CD4-positive, alpha-beta T cell (primary cell): ENCODE measurements around the gene SPINT1. TPM values are rescaled to one million over a fixed set of nuclear protein-coding genes. Genes with fewer than 3 reads are reported as not detected.

Experiments used
- ATAC-seq: fragments of 200-7000 bp; cut with Tn5 transposase; one replicate; pipeline ENCODE4 v1.10.0; 2022; ENCODE audit warnings: mild to moderate bottlenecking; ENCODE audit not compliant: poor library complexity
- CTCF ChIA-PET: fragments of 350-600 bp; sonication (Branson Sonifier 250); formaldehyde crosslinking; loops from one replicate; lab custom pipeline; 2021; ENCODE audit warnings: antibody characterized with exemption, inconsistent platforms; lab: Charles Lee
- POLR2A ChIA-PET: fragments of 350-600 bp; sonication (Branson Sonifier 250); formaldehyde crosslinking; loops from one replicate; lab custom pipeline; 2021; ENCODE audit warnings: antibody characterized with exemption, inconsistent platforms; lab: Charles Lee
- DNase-seq, 14 experiments: peaks; one replicate each; pipeline ENCODE4 v3.0.0-alpha.2; 2013 to 2020; ENCODE audit warnings: mixed read lengths in 2 of 14
- H3K27ac ChIP-seq, 2 donors: one replicate each; pipeline versions ENCODE4 v1.5.1 to v1.7.0; 2013; ENCODE audit warnings: low read length in 2 of 2, low read depth in 1 of 2, mild to moderate bottlenecking in 1 of 2
- H3K27me3 ChIP-seq, 2 experiments: 1 replicate in 1 of 2; 2 replicates in 1 of 2; pipeline versions ENCODE4 v1.6.1 to v1.7.0; 2013; ENCODE audit warnings: low read length in 2 of 2, control low read depth in 1 of 2, mild to moderate bottlenecking in 1 of 2, moderate library complexity in 1 of 2; ENCODE audit not compliant: insufficient read depth in 2 of 2, control insufficient read depth in 1 of 2
- H3K36me3 ChIP-seq: one replicate; pipeline ENCODE4 v1.6.1; 2013; ENCODE audit warnings: low read length, control low read depth; ENCODE audit not compliant: insufficient read depth
- H3K4me1 ChIP-seq: one replicate; pipeline ENCODE4 v1.6.1; 2013; ENCODE audit warnings: low read length, control low read depth; ENCODE audit not compliant: insufficient read depth
- H3K4me3 ChIP-seq: one replicate; pipeline ENCODE4 v1.5.1; 2013; ENCODE audit warnings: mild to moderate bottlenecking, low read length, moderate library complexity
- H3K9me3 ChIP-seq, 2 experiments: 1 replicate in 1 of 2; 2 replicates in 1 of 2; pipeline versions ENCODE4 v1.6.1 to v1.7.0; 2013; ENCODE audit warnings: low read length in 2 of 2, mild to moderate bottlenecking in 2 of 2, control low read depth in 1 of 2, moderate library complexity in 1 of 2; ENCODE audit not compliant: control insufficient read depth in 1 of 2, insufficient read depth in 1 of 2
- H3K27ac Mint-ChIP-seq: one replicate; pipeline ENCODE4 v1.8.0; 2020; ENCODE audit warnings: mixed read lengths
- H3K27me3 Mint-ChIP-seq: one replicate; pipeline ENCODE4 v1.8.0; 2021; ENCODE audit warnings: mixed read lengths
- H3K36me3 Mint-ChIP-seq: one replicate; pipeline ENCODE4 v1.8.0; 2021; ENCODE audit warnings: low read depth, mixed read lengths
- H3K4me1 Mint-ChIP-seq: one replicate; pipeline ENCODE4 v1.8.0; 2021; ENCODE audit warnings: low read depth, mixed read lengths
- H3K4me3 Mint-ChIP-seq: one replicate; pipeline ENCODE4 v1.8.0; 2020; ENCODE audit warnings: mild to moderate bottlenecking, mixed read lengths
- H3K9me3 Mint-ChIP-seq: one replicate; pipeline ENCODE4 v1.8.0; 2020; ENCODE audit warnings: mixed read lengths
- CTCF ChIP-seq: fragments of 200-600 bp; IDR thresholded peaks from one replicate; pipeline ENCODE4 v1.8.0; 2022; ENCODE audit warnings: antibody characterized with exemption, mild to moderate bottlenecking
- intact Hi-C, 2 experiments: fragments of 100-400 bp; cut with DNase I in 1 of 2; cut with micrococcal nuclease in 1 of 2; formaldehyde crosslinking; loops; one replicate each; pipeline versions ENCODE4 v1.15.1 to v1.9.0; 2023 to 2025; cut with DNase I, micrococcal nuclease
- total RNA-seq, 174 experiments: library from RNA in 2 of 174; stranded (reverse) in 2 of 174; gene quantifications; one replicate each; pipeline ENCODE4 v1.2.3 and lab custom pipeline; 2021 to 2026

SPINT1 gene
- total RNA-seq, 2 experiments from 2014 or later = 1.0 to 1.6 TPM

- Mint-ChIP-seq H3K9me3 (no peaks in the 10 kb centered on the region), H3K27ac (no peak overlapping the region), H3K4me1 (peaks cover 28% of the 10 kb centered on the region), H3K4me3 (no peak overlapping the region), H3K36me3 (peaks cover 38% of the 10 kb centered on the region), H3K27me3 (no peaks in the 10 kb centered on the region)
- TF ChIP-seq CTCF = no peak
- peaks cover 2% of the 10 kb centered on the region for H3K4me1 ChIP-seq
- no peaks in the 10 kb centered on the region for H3K9me3 ChIP-seq
- no peak overlapping the region for H3K27ac ChIP-seq
- no peak overlapping the region for H3K4me3 ChIP-seq
- POLR2A ChIA-PET = no interaction called here
- DNase-seq (no peak), ATAC-seq (no peak)
- H3K36me3 ChIP-seq = peaks cover 17% of the 10 kb centered on the region
- no peaks in the 10 kb centered on the region for H3K27me3 ChIP-seq
- intact Hi-C loops = no loop called here
- CTCF ChIA-PET = no interaction called here
Observed at GRCh38 chr15:40799523-40799922, 44.3 kb upstream of the SPINT1 start.

DNA sequence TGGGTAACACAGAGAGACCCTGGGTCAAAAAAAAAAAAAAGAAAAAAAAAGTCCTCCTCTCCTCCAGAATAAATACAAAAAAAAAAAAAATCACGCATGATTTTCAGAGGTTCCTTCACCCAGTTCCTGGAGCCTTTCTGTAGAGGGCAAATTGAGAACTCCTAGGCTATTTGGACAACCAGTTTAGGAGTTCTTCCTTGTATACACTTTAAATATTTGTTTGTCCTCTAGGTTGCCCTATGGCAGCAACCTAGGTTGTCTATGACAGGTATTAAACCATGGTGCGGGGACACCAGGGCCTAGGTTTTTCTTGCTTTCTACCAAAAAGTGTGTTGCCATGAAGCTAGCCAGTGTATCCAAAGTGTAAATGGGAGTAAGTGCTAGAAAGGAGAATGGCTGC, 40.8 kb upstream of the SPINT1 start:
- Mint-ChIP-seq H3K4me3 (no peak overlapping the region), H3K27me3 (no peaks in the 10 kb centered on the region), H3K27ac (no peak overlapping the region), H3K9me3 (no peaks in the 10 kb centered on the region), H3K4me1 (peaks cover 32% of the 10 kb centered on the region), H3K36me3 (peaks cover 44% of the 10 kb centered on the region)
- ATAC-seq (no peak), DNase-seq (no peak)
- CTCF ChIA-PET = interaction anchor here (1.6 kb wide), 1 partner anchor 20 kb away, joined by 3 read pairs; no protein-coding TSS in a partner anchor
- intact Hi-C loops = no loop called here
- no peak for TF ChIP-seq CTCF
- H3K27me3 ChIP-seq = no peaks in the 10 kb centered on the region
- POLR2A ChIA-PET = no interaction called here
- H3K27ac ChIP-seq = no peak overlapping the region
- peaks cover 11% of the 10 kb centered on the region for H3K36me3 ChIP-seq
- peaks cover 20% of the 10 kb centered on the region for H3K4me1 ChIP-seq
- H3K4me3 ChIP-seq = no peak overlapping the region
- no peaks in the 10 kb centered on the region for H3K9me3 ChIP-seq

DNA sequence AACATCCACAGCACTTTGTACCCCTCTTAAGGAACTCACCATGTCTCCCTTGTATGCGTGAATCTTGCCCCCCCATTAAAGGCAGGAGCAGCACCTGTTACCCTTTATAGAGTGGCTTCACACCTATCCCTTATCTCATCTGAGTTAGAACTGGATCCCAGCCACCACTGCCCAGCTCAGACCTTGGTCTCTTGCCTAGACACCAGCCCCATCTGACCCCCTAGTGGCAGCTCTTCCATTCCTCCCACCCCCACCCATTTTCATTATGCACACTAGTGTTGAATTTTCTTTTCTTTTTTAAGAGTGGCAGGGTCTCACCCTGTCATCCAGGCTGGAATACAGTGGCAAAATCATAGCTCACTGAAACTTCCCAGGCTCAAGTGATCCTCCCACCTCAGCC, 40.2 kb upstream of the SPINT1 start:
- Histone ChIP-seq H3K4me1 (peaks cover 26% of the 10 kb centered on the region), H3K27ac (no peak overlapping the region), H3K4me3 (no peak overlapping the region), H3K9me3 (no peaks in the 10 kb centered on the region), H3K36me3 (peaks cover 11% of the 10 kb centered on the region), H3K27me3 (no peaks in the 10 kb centered on the region)
- H3K36me3 Mint-ChIP-seq = peaks cover 38% of the 10 kb centered on the region
- H3K27ac Mint-ChIP-seq = no peak overlapping the region
- CTCF ChIA-PET = interaction anchor here (0.6 to 1.6 kb wide), 3 partner anchors 21 to 79 kb away, joined by 3 read pairs; no protein-coding TSS in a partner anchor
- no peak for ATAC-seq
- peaks cover 33% of the 10 kb centered on the region for H3K4me1 Mint-ChIP-seq
- no peaks in the 10 kb centered on the region for H3K27me3 Mint-ChIP-seq
- H3K9me3 Mint-ChIP-seq = no peaks in the 10 kb centered on the region
- intact Hi-C loops = no loop called here
- no peak for TF ChIP-seq CTCF
- POLR2A ChIA-PET = no interaction called here
- no peak overlapping the region for H3K4me3 Mint-ChIP-seq
- DNase-seq = no peak
